Measurements from ENCODE around the gene GRM7. TPM values are rescaled to one million over a fixed set of nuclear protein-coding genes. Genes with fewer than 3 reads are reported as not detected.

The GRM7 gene
- total and polyA plus RNA-seq, 4 experiments from 2014 or later = not detected

DNA sequence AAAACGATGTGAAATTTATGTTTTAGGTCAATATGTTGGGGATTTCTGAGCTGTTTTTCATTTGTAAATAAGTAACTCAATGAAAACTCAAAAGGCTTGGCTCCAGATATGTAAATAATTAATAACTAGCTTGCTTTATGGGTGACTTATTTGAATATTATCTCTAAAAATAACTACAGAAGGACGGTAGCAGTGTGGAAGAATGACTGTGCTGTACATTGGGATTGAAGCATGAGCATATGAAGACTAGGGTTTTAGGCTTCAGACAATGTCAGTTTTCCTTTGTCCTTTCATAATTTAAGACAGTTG lies 343.9 kb downstream of the GRM7 start:
- intact Hi-C loops (cut with micrococcal nuclease) = no loop called here
- no peak overlapping the region for H3K4me3 ChIP-seq (ENCODE audit: low read length in 2 of 2)
- Mint-ChIP-seq H3K27me3 (no peaks in the 10 kb centered on the region), H3K27ac (no peak overlapping the region), H3K4me3 (peak overlapping the region in 2 of 8 donors; percentile 1 to 82), H3K4me1 (peaks cover 0 to 20% (median 8%) of the 10 kb centered on the region in 4 donors), H3K9me3 (peaks cover 0 to 8% (median 2%) of the 10 kb centered on the region in 8 donors), H3K36me3 (no peaks in the 10 kb centered on the region)
- ChIA-PET CTCF (ENCODE audit: partially characterized antibody) (no interaction called here), POLR2A (ENCODE audit: partially characterized antibody) (no interaction called here)
- H3K9me3 ChIP-seq (ENCODE audit: control insufficient read depth in 1 of 2, low read length in 2 of 2) = no peaks in the 10 kb centered on the region
- no peaks in the 10 kb centered on the region for H3K27me3 ChIP-seq (ENCODE audit: insufficient read depth, low read length)
- no peak overlapping the region for H3K27ac ChIP-seq (ENCODE audit: low read depth, low read length)
- no peaks in the 10 kb centered on the region for H3K4me1 ChIP-seq (ENCODE audit: insufficient read depth, low read length)
- H3K36me3 ChIP-seq (ENCODE audit: insufficient read depth, low read length) = no peaks in the 10 kb centered on the region
- DNase-seq = no peak

DNA sequence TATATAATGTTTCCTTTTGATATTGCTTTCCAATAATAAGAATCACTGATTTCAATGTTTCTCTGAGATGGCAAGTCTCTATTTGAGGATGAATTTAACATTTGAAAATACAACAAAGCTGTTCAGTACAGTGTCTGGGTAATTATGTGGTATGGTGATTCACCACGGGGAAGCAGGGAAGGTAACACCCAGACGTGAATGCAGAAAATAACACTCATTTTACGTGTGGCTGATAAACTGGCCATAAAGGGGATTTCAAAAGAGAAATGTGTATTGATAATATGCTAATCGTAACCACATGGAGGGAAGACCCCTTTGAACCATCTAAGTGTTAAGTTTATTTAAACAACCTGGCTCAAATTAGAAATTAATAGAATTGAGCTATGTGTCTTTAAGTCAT lies 344.6 kb downstream of the GRM7 start:
- peak overlapping the region in 3 of 7 donors; percentile 14 to 83 (median 33) for H3K27ac Mint-ChIP-seq
- no peaks in the 10 kb centered on the region for H3K27me3 Mint-ChIP-seq
- Histone ChIP-seq H3K27me3 (ENCODE audit: insufficient read depth, low read length) (no peaks in the 10 kb centered on the region), H3K9me3 (ENCODE audit: control insufficient read depth in 1 of 2, low read length in 2 of 2) (no peaks in the 10 kb centered on the region), H3K27ac (ENCODE audit: low read depth, low read length) (no peak overlapping the region), H3K36me3 (ENCODE audit: insufficient read depth, low read length) (no peaks in the 10 kb centered on the region), H3K4me1 (ENCODE audit: insufficient read depth, low read length) (no peaks in the 10 kb centered on the region), H3K4me3 (ENCODE audit: low read length in 2 of 2) (peak overlapping the region in 1 of 2 donors; percentile 11)
- intact Hi-C loops (cut with micrococcal nuclease) = no loop called here
- no peaks in the 10 kb centered on the region for H3K36me3 Mint-ChIP-seq
- peaks cover 0 to 20% (median 8%) of the 10 kb centered on the region in 4 donors for H3K4me1 Mint-ChIP-seq
- no peak for DNase-seq
- ChIA-PET POLR2A (ENCODE audit: partially characterized antibody) (no interaction called here), CTCF (ENCODE audit: partially characterized antibody) (no interaction called here)
- peaks cover 0 to 6% (median 1%) of the 10 kb centered on the region in 8 donors for H3K9me3 Mint-ChIP-seq
- H3K4me3 Mint-ChIP-seq = peak overlapping the region in 7 of 8 donors; percentile 3 to 82 (median 71)

- H3K9me3 Mint-ChIP-seq = peaks cover 0 to 5% (median 1%) of the 10 kb centered on the region in 8 donors
- CTCF ChIA-PET (ENCODE audit: partially characterized antibody) = no interaction called here
- Histone ChIP-seq H3K9me3 (ENCODE audit: control insufficient read depth in 1 of 2, low read length in 2 of 2) (no peaks in the 10 kb centered on the region), H3K4me1 (ENCODE audit: insufficient read depth, low read length) (no peaks in the 10 kb centered on the region), H3K27ac (ENCODE audit: low read depth, low read length) (no peak overlapping the region), H3K4me3 (ENCODE audit: low read length in 2 of 2) (peak overlapping the region in 1 of 2 donors; percentile 11), H3K36me3 (ENCODE audit: insufficient read depth, low read length) (no peaks in the 10 kb centered on the region), H3K27me3 (ENCODE audit: insufficient read depth, low read length) (no peaks in the 10 kb centered on the region)
- DNase-seq = peak in 1 of 5 donors; percentile 4
- no peaks in the 10 kb centered on the region for H3K36me3 Mint-ChIP-seq
- H3K27me3 Mint-ChIP-seq = no peaks in the 10 kb centered on the region
- POLR2A ChIA-PET (ENCODE audit: partially characterized antibody) = no interaction called here
- intact Hi-C loops (cut with micrococcal nuclease) = no loop called here
- peak overlapping the region; percentile 12 to 82 (median 71) for H3K4me3 Mint-ChIP-seq
- H3K27ac Mint-ChIP-seq = peak overlapping the region in 4 of 7 donors; percentile 18 to 83 (median 42)
- peaks cover 0 to 20% (median 8%) of the 10 kb centered on the region in 4 donors for H3K4me1 Mint-ChIP-seq
Observed at GRCh38 chr3:7205962-7206361, 345.0 kb downstream of the GRM7 start.

DNA sequence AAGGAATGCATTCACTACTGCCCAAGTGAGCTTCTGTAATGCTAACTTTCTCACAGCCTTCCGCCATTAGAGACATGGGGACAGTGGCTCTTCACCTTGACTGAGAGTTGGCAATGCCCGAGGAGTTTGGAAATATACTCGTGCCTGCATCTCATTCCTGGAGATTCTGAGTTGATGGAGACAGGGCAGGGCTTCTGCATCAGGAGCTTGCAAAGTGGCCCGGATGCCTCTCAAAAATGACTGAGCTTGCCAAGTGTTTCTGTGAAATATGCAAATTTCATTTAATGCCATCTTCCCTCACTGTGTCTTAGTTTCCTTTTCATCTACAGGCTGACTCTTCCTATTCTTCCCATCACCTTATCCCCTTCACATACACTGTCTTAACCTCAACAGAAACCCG lies 346.2 kb downstream of the GRM7 start:
- Histone ChIP-seq H3K4me1 (ENCODE audit: insufficient read depth, low read length) (no peaks in the 10 kb centered on the region), H3K4me3 (ENCODE audit: low read length in 2 of 2) (no peak overlapping the region), H3K27me3 (ENCODE audit: insufficient read depth, low read length) (no peaks in the 10 kb centered on the region), H3K27ac (ENCODE audit: low read depth, low read length) (no peak overlapping the region), H3K9me3 (ENCODE audit: control insufficient read depth in 1 of 2, low read length in 2 of 2) (no peaks in the 10 kb centered on the region), H3K36me3 (ENCODE audit: insufficient read depth, low read length) (no peaks in the 10 kb centered on the region)
- Mint-ChIP-seq H3K9me3 (peaks cover 0 to 6% (median under 1%) of the 10 kb centered on the region in 8 donors), H3K4me3 (peak overlapping the region in 1 of 8 donors; percentile 52), H3K36me3 (no peaks in the 10 kb centered on the region), H3K4me1 (peaks cover 0 to 20% (median 8%) of the 10 kb centered on the region in 4 donors), H3K27me3 (no peaks in the 10 kb centered on the region), H3K27ac (no peak overlapping the region)
- DNase-seq = no peak
- intact Hi-C loops (cut with micrococcal nuclease) = no loop called here
- POLR2A ChIA-PET (ENCODE audit: partially characterized antibody) = no interaction called here
- CTCF ChIA-PET (ENCODE audit: partially characterized antibody) = no interaction called here

DNA sequence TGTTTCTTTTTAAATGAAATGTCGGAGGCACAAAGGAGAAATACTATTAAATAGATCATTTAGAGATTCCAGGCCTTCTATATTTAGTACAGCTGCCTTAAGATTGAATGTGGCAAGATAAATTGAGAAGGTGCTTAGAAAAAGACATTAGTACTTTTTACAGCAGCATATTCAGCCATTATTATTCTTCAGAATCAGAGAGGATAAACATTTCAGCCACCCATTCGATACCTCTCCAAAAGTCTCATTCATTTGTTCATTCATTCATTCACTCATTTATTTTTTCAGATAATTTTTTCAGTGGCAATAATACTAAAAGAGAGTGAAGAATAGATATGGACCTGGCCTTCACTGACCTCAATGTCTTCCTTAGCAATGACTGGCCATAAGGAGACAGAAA lies 347.0 kb downstream of the GRM7 start:
- no peak for DNase-seq
- Histone ChIP-seq H3K27ac (ENCODE audit: low read depth, low read length) (no peak overlapping the region), H3K27me3 (ENCODE audit: insufficient read depth, low read length) (no peaks in the 10 kb centered on the region), H3K9me3 (ENCODE audit: control insufficient read depth in 1 of 2, low read length in 2 of 2) (no peaks in the 10 kb centered on the region), H3K4me1 (ENCODE audit: insufficient read depth, low read length) (no peaks in the 10 kb centered on the region), H3K36me3 (ENCODE audit: insufficient read depth, low read length) (no peaks in the 10 kb centered on the region), H3K4me3 (ENCODE audit: low read length in 2 of 2) (no peak overlapping the region)
- Mint-ChIP-seq H3K9me3 (peaks cover 0 to 7% (median under 1%) of the 10 kb centered on the region in 8 donors), H3K4me1 (peaks cover 0 to 20% (median 8%) of the 10 kb centered on the region in 4 donors), H3K27me3 (no peaks in the 10 kb centered on the region), H3K36me3 (no peaks in the 10 kb centered on the region), H3K27ac (no peak overlapping the region), H3K4me3 (no peak overlapping the region)
- ChIA-PET CTCF (ENCODE audit: partially characterized antibody) (no interaction called here), POLR2A (ENCODE audit: partially characterized antibody) (no interaction called here)
- intact Hi-C loops (cut with micrococcal nuclease) = no loop called here

DNA sequence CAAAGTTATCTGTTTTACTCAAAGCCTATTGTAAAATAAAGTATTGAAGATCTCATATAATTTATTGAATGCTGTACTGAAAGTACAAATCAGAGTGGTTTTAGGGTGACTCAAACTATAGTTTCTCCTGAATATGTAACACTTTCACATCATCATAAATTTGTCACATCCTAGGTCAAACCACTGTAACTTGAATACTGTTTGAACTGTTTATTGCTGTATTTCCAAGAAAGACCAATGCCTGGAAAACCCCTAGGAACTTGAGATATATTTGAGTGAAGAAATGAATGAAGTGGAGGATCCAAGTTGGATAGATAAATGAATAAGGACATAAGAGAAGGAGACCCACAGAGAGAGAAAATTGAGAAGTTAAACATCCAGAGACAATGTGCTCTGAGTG lies 348.2 kb downstream of the GRM7 start:
- Histone ChIP-seq H3K27ac (ENCODE audit: low read depth, low read length) (no peak overlapping the region), H3K9me3 (ENCODE audit: control insufficient read depth in 1 of 2, low read length in 2 of 2) (no peaks in the 10 kb centered on the region), H3K36me3 (ENCODE audit: insufficient read depth, low read length) (no peaks in the 10 kb centered on the region), H3K4me1 (ENCODE audit: insufficient read depth, low read length) (no peaks in the 10 kb centered on the region), H3K27me3 (ENCODE audit: insufficient read depth, low read length) (no peaks in the 10 kb centered on the region), H3K4me3 (ENCODE audit: low read length in 2 of 2) (no peak overlapping the region)
- Mint-ChIP-seq H3K27me3 (no peaks in the 10 kb centered on the region), H3K27ac (no peak overlapping the region), H3K4me3 (no peak overlapping the region), H3K9me3 (peaks cover 0 to 7% (median under 1%) of the 10 kb centered on the region in 8 donors), H3K4me1 (peaks cover 0 to 20% (median 8%) of the 10 kb centered on the region in 4 donors), H3K36me3 (no peaks in the 10 kb centered on the region)
- intact Hi-C loops (cut with micrococcal nuclease) = no loop called here
- POLR2A ChIA-PET (ENCODE audit: partially characterized antibody) = no interaction called here
- DNase-seq = no peak
- CTCF ChIA-PET (ENCODE audit: partially characterized antibody) = no interaction called here

GRCh38 chr3:7211740-7212139 lies 350.8 kb downstream of the GRM7 start:
- peaks cover 0 to 3% (median 0%) of the 10 kb centered on the region in 8 donors for H3K9me3 Mint-ChIP-seq
- H3K4me3 Mint-ChIP-seq = no peak overlapping the region
- no peak overlapping the region for H3K27ac ChIP-seq (ENCODE audit: low read depth, low read length)

DNA sequence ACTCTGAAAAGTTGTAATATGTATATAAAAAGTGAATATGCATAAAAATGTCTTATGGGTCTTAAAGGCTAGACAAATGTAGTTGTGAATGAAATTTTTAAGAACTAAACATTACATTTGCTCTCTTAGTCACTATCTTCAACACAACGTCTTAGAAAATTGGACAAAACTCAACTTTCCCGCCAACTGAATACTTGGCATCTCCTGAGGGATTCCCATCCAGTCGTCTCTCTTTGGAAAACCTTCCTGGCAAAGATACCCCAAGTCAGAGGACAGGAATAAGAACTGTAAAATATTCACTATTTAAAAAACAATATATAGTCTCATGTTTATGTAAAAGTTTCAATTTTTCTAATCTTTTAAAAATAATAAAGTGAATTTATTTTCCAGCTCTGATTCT lies 354.8 kb downstream of the GRM7 start:
- intact Hi-C loops (cut with micrococcal nuclease) = no loop called here
- Histone ChIP-seq H3K4me1 (ENCODE audit: insufficient read depth, low read length) (no peaks in the 10 kb centered on the region), H3K27ac (ENCODE audit: low read depth, low read length) (no peak overlapping the region), H3K4me3 (ENCODE audit: low read length in 2 of 2) (no peak overlapping the region), H3K9me3 (ENCODE audit: control insufficient read depth in 1 of 2, low read length in 2 of 2) (no peaks in the 10 kb centered on the region), H3K36me3 (ENCODE audit: insufficient read depth, low read length) (no peaks in the 10 kb centered on the region), H3K27me3 (ENCODE audit: insufficient read depth, low read length) (no peaks in the 10 kb centered on the region)
- H3K27ac Mint-ChIP-seq = no peak overlapping the region
- H3K36me3 Mint-ChIP-seq = no peaks in the 10 kb centered on the region
- no peaks in the 10 kb centered on the region for H3K27me3 Mint-ChIP-seq
- no peak overlapping the region for H3K4me3 Mint-ChIP-seq
- H3K9me3 Mint-ChIP-seq = peaks cover 0 to 3% (median 0%) of the 10 kb centered on the region in 8 donors
- CTCF ChIA-PET (ENCODE audit: partially characterized antibody) = no interaction called here
- no peaks in the 10 kb centered on the region for H3K4me1 Mint-ChIP-seq
- POLR2A ChIA-PET (ENCODE audit: partially characterized antibody) = no interaction called here
- DNase-seq = no peak

More at GRCh38 chr3:7211740-7212139, 350.8 kb downstream of the GRM7 start:
- no peaks in the 10 kb centered on the region for H3K27me3 ChIP-seq (ENCODE audit: insufficient read depth, low read length)
- H3K9me3 ChIP-seq (ENCODE audit: control insufficient read depth in 1 of 2, low read length in 2 of 2) = no peaks in the 10 kb centered on the region
- ChIA-PET POLR2A (ENCODE audit: partially characterized antibody) (no interaction called here), CTCF (ENCODE audit: partially characterized antibody) (interaction anchor here (1.6 kb wide), 1 partner anchor 14 kb away, joined by 3 read pairs; no protein-coding TSS in a partner anchor)
- no peaks in the 10 kb centered on the region for H3K4me1 ChIP-seq (ENCODE audit: insufficient read depth, low read length)
- no peaks in the 10 kb centered on the region for H3K36me3 ChIP-seq (ENCODE audit: insufficient read depth, low read length)
- no peak overlapping the region for H3K4me3 ChIP-seq (ENCODE audit: low read length in 2 of 2)
- no peaks in the 10 kb centered on the region for H3K36me3 Mint-ChIP-seq
- no peak overlapping the region for H3K27ac Mint-ChIP-seq
- H3K27me3 Mint-ChIP-seq = no peaks in the 10 kb centered on the region
- no peak for DNase-seq
- intact Hi-C loops (cut with micrococcal nuclease) = no loop called here
- peaks cover 0 to 8% (median 4%) of the 10 kb centered on the region in 4 donors for H3K4me1 Mint-ChIP-seq

All from CD4-positive, alpha-beta memory T cell (primary cell).